Tibial artery (tissue), 4 donors: ENCODE data around the gene ADAMTSL2.

Experiments
- DNase-seq, 2 donors: peaks; one replicate each; pipeline ENCODE4 v3.0.0-alpha.2; 2019
- H3K27ac ChIP-seq, 2 donors: fragments of 200-600 bp; sonication (generic) in 1 of 2; 1 replicate in 1 of 2; 2 replicates in 1 of 2; pipeline ENCODE4 v1.5.1; 2018 to 2019; ENCODE audit warnings: mild to moderate bottlenecking in 1 of 2
- H3K27me3 ChIP-seq, 2 donors: fragments of 200-600 bp; sonication (generic) in 1 of 2; one replicate each; pipeline versions ENCODE4 v1.5.1 to v1.6.0; 2016 to 2019
- H3K36me3 ChIP-seq, 3 donors: fragments of 200-600 bp; sonication (generic) in 2 of 3; one replicate each; pipeline ENCODE4 v1.5.1; 2016 to 2019; ENCODE audit warnings: mild to moderate bottlenecking in 2 of 3
- H3K4me1 ChIP-seq, 4 donors: fragments of 200-600 bp; sonication (generic) in 2 of 4; 1 replicate in 3 of 4; 2 replicates in 1 of 4; pipeline ENCODE4 v1.5.1; 2016 to 2019
- H3K4me3 ChIP-seq, 2 donors: fragments of 200-600 bp; sonication (generic) in 1 of 2; 1 replicate in 1 of 2; 2 replicates in 1 of 2; pipeline ENCODE4 v1.5.1; 2018 to 2019; ENCODE audit warnings: mild to moderate bottlenecking in 2 of 2
- H3K9me3 ChIP-seq, 3 donors: fragments of 200-600 bp; sonication (generic) in 1 of 3; one replicate each; pipeline ENCODE4 v1.5.1; 2016 to 2019
- intact Hi-C: fragments of 100-400 bp; cut with DNase I; formaldehyde crosslinking; loops from one replicate; pipeline ENCODE4 v1.15.0; 2023; ENCODE audit warnings: low total_unique reads
- TF ChIP-seq, protein P1 (sequence below), 2 experiments: fragments of 200-600 bp in 1 of 2; fragments of 450-650 bp in 1 of 2; IDR thresholded peaks; one replicate each; pipeline ENCODE4 v1.5.1; 2017 to 2019; ENCODE audit warnings: antibody characterized with exemption in 2 of 2, mild to moderate bottlenecking in 1 of 2, moderate library complexity in 1 of 2

The ADAMTSL2 gene

DNA sequence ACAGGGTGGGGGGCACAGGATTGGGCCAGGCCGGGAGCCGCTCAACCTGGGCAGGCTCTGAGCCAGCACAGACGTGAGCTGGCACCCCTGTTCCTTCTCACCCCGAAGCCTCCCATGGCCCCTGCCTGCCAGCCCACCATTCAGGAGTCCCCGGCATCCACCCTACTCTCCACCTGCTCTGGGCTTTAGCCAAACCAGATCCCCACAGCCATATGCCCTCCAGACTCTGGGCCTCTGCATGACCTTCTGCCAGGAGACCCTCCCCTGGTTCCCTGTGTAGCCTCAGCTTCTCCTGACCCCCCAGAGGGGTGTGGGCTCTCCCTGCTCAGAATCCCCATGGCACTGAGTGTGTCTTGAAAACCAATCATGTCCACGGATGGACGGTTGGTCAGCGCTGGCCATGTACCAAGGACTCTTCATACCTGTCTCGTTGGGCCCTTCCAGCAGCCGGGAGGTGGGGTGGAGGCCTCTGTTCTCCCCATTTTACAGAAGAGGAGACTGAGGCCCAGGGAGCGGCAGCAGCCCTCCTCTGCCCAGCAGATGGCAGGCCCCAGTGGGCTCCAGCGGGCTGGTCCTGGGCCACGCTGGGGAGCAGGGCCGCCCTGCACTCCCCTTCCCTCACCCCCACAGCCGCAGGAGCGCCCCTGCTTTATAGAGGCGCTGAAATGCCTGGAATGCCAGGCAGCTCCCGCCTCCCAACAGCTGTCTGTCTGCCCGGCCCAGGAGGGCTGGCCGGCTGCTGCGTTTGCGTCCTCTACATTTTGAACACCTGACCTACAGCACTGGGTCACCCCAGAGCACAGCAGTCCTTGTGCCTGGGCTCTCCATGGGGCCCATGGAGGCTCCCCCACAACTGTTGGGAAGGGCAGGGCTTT lies 6.3 kb upstream of the ADAMTSL2 start:
- peaks cover 0 to 20% (median 15%) of the 10 kb centered on the region in 4 donors for H3K4me1 ChIP-seq
- TF ChIP-seq, protein P1, sequence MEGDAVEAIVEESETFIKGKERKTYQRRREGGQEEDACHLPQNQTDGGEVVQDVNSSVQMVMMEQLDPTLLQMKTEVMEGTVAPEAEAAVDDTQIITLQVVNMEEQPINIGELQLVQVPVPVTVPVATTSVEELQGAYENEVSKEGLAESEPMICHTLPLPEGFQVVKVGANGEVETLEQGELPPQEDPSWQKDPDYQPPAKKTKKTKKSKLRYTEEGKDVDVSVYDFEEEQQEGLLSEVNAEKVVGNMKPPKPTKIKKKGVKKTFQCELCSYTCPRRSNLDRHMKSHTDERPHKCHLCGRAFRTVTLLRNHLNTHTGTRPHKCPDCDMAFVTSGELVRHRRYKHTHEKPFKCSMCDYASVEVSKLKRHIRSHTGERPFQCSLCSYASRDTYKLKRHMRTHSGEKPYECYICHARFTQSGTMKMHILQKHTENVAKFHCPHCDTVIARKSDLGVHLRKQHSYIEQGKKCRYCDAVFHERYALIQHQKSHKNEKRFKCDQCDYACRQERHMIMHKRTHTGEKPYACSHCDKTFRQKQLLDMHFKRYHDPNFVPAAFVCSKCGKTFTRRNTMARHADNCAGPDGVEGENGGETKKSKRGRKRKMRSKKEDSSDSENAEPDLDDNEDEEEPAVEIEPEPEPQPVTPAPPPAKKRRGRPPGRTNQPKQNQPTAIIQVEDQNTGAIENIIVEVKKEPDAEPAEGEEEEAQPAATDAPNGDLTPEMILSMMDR (IDR thresholded peaks at IDR 0.05): no peak
- H3K27me3 ChIP-seq: peaks cover 0 to 82% of the 10 kb centered on the region in 2 donors
- H3K4me3 ChIP-seq: no peak overlapping the region
- no peaks in the 10 kb centered on the region for H3K9me3 ChIP-seq
- DNase-seq: no peak
- H3K36me3 ChIP-seq: no peaks in the 10 kb centered on the region
- intact Hi-C loops: no loop called here
- no peak overlapping the region for H3K27ac ChIP-seq

DNA sequence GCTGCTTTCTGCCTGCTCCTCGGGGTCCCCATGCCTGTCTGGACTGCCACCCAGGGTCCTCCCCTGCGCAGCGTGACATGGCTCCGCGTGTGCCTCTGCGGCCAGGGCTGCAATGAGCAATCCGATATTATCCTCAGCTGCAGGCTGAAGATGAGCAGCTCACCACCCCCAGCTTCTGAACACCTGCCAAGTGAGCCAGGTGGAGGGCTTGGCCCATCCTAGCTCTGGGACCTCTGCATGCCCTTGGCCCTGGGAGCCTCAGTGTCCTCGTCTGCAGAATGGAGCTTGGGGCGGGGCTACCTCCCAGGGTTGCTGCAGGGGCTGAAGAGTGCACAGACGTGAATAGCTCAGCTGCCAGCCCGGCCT lies 5.6 kb upstream of the ADAMTSL2 start:
- DNase-seq: no peak
- Histone ChIP-seq H3K4me3 (no peak overlapping the region), H3K9me3 (no peaks in the 10 kb centered on the region), H3K27me3 (peaks cover 0 to 88% of the 10 kb centered on the region in 2 donors), H3K27ac (no peak overlapping the region), H3K4me1 (peaks cover 0 to 22% (median 16%) of the 10 kb centered on the region in 4 donors), H3K36me3 (no peaks in the 10 kb centered on the region)
- intact Hi-C loops: no loop called here
- TF ChIP-seq, protein P1 (IDR thresholded peaks at IDR 0.05): no peak

DNA sequence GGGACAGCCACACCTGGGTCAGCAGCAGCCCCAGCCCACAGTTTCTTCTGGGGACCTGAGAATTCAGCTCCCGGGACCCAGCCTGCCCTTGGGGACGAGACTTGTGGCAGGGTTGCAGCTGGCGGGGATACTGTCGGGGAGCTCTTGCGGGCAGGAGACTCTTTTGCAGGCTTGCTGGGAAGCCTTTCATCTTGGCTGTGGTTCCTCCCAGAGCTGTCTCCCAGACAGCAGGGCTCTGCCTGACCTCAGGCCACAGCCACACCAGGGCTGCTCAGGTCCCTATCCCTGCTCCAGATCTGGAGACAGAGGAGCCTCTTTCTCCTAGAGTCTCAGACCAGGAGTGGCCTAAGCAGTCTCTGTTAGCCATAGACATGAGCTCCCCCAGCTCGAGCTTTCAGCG lies 5.0 kb upstream of the ADAMTSL2 start:
- H3K4me1 ChIP-seq: peaks cover 0 to 28% (median 21%) of the 10 kb centered on the region in 4 donors
- no peak overlapping the region for H3K4me3 ChIP-seq
- no peak overlapping the region for H3K27ac ChIP-seq
- no peaks in the 10 kb centered on the region for H3K9me3 ChIP-seq
- H3K27me3 ChIP-seq: peaks cover 0 to 88% of the 10 kb centered on the region in 2 donors
- intact Hi-C loops: no loop called here
- no peak for DNase-seq
- no peaks in the 10 kb centered on the region for H3K36me3 ChIP-seq
- TF ChIP-seq, protein P1 (IDR thresholded peaks at IDR 0.05): no peak

DNA sequence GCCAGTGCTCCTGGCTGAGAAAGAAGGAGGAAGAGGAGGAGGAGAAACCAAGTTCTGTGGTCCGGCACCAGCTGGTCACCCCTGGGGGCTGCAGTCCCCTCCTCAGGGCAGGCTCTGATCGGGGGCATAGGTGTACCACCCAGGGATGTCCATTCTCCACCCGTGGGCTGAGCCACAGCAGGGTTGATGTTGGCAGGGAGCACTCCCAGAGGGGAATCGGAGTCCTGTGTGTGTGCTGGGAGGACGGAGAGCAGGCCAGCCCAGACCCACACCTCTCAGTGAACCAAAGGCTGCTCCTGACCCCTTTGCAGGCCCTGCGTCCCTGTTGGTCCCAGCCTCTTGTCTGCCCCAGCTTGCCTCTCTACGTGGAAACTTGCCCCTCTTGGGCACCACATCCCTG lies 4.6 kb upstream of the ADAMTSL2 start:
- Histone ChIP-seq H3K27ac (no peak overlapping the region), H3K4me3 (no peak overlapping the region), H3K4me1 (peaks cover 0 to 32% (median 26%) of the 10 kb centered on the region in 4 donors), H3K36me3 (no peaks in the 10 kb centered on the region), H3K27me3 (peaks cover 0 to 89% of the 10 kb centered on the region in 2 donors), H3K9me3 (no peaks in the 10 kb centered on the region)
- TF ChIP-seq, protein P1 (IDR thresholded peaks at IDR 0.05): no peak
- no peak for DNase-seq
- intact Hi-C loops: no loop called here

DNA sequence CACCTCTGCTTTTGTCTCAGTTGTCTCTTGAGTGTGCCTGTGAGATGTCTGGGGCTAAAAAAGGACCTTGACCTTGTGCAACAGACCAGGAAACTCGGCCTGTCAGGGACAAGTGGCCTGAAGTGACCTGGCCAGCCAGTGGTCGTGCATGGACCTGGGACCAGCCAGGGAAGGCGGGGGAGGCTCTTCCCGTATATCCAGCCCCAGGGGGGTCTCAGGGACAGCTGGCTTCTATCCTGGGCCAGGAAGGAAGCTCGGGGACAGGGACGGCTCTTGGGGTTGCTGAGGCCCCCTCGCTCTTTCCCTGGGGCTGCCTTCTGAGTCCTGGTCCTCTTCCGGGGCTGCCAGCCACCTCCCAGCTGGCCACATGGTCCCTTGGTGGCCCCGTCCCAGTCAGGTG lies 3.2 kb upstream of the ADAMTSL2 start:
- Histone ChIP-seq H3K36me3 (no peaks in the 10 kb centered on the region), H3K4me3 (no peak overlapping the region), H3K9me3 (no peaks in the 10 kb centered on the region), H3K27me3 (peaks cover 0 to 98% of the 10 kb centered on the region in 2 donors), H3K4me1 (peaks cover 0 to 37% (median 30%) of the 10 kb centered on the region in 4 donors), H3K27ac (no peak overlapping the region)
- intact Hi-C loops: no loop called here
- TF ChIP-seq, protein P1 (IDR thresholded peaks at IDR 0.05): no peak
- no peak for DNase-seq
